Measurements from ENCODE around the gene SUPT3H.

- TF ChIP-seq YY1 (IDR thresholded peaks at IDR 0.05; ENCODE audit: insufficient read depth, insufficient read length) (no peak), ZNF274 (IDR thresholded peaks at IDR 0.05; ENCODE audit: low read depth, low read length) (no peak), SUZ12 (IDR thresholded peaks at IDR 0.05; ENCODE audit: extremely low read depth, insufficient read depth, insufficient read length) (no peak)
Observed at GRCh38 chr6:45195137-45195536, 182.6 kb downstream of the SUPT3H start.
